ENCODE data around the gene MARCHF9. TPM values are rescaled to one million over a fixed set of nuclear protein-coding genes. Genes with fewer than 3 reads are reported as not detected.

MARCHF9 gene
- total RNA-seq, 1 donor from 2014 or later = 19.2 TPM

DNA sequence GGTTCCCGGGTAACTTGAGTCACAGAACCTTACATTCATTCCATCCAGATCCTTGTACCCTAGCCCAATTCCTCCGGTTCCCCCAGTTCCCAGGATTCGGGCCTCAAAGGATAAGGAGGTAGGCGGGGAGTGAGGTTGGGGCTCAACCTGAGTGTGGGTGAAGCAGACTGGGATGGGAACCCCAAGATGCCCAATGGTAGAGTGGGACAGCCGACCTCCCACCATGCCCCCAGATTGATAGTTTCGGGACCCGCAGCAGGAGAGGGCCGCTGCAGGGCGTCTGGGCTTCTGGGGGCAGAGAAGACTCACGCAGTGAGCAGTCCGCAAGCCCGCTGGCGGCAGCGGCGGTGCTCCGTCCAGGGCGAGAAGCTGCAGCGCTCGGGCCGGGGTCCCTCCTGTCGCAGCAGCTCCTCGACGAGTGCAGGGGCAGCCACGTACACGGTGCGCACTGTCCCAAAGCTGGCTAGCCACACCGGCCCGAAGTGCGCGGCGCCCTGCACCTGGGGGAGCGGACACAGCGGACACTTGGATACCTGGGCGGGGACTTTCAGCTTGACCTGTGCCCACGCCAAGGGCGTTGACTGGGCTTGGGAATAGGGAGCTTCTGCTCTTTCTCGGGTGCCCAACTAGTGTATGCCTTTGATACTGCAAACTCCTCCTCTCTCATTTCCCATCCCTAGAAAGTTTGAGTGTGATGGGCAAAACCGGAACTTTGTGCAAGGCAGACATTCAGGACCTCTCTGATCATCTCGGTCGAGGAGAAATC lies 11.0 kb downstream of the MARCHF9 start:
- no peak for DNase-seq (ENCODE audit: extremely low spot score, unreplicated experiment)
- TF ChIP-seq, protein P1, sequence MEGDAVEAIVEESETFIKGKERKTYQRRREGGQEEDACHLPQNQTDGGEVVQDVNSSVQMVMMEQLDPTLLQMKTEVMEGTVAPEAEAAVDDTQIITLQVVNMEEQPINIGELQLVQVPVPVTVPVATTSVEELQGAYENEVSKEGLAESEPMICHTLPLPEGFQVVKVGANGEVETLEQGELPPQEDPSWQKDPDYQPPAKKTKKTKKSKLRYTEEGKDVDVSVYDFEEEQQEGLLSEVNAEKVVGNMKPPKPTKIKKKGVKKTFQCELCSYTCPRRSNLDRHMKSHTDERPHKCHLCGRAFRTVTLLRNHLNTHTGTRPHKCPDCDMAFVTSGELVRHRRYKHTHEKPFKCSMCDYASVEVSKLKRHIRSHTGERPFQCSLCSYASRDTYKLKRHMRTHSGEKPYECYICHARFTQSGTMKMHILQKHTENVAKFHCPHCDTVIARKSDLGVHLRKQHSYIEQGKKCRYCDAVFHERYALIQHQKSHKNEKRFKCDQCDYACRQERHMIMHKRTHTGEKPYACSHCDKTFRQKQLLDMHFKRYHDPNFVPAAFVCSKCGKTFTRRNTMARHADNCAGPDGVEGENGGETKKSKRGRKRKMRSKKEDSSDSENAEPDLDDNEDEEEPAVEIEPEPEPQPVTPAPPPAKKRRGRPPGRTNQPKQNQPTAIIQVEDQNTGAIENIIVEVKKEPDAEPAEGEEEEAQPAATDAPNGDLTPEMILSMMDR (IDR thresholded peaks at IDR 0.05) = no peak
- Mint-ChIP-seq H3K36me3 (ENCODE audit: unreplicated experiment) (peaks cover 6% of the 10 kb centered on the region), H3K4me3 (ENCODE audit: unreplicated experiment) (peak overlapping the region; percentile 67), H3K9me3 (ENCODE audit: unreplicated experiment) (no peaks in the 10 kb centered on the region), H3K27ac (ENCODE audit: unreplicated experiment) (no peak overlapping the region), H3K27me3 (ENCODE audit: unreplicated experiment) (peaks cover 33% of the 10 kb centered on the region), H3K4me1 (ENCODE audit: unreplicated experiment) (peaks cover 21% of the 10 kb centered on the region)

DNA sequence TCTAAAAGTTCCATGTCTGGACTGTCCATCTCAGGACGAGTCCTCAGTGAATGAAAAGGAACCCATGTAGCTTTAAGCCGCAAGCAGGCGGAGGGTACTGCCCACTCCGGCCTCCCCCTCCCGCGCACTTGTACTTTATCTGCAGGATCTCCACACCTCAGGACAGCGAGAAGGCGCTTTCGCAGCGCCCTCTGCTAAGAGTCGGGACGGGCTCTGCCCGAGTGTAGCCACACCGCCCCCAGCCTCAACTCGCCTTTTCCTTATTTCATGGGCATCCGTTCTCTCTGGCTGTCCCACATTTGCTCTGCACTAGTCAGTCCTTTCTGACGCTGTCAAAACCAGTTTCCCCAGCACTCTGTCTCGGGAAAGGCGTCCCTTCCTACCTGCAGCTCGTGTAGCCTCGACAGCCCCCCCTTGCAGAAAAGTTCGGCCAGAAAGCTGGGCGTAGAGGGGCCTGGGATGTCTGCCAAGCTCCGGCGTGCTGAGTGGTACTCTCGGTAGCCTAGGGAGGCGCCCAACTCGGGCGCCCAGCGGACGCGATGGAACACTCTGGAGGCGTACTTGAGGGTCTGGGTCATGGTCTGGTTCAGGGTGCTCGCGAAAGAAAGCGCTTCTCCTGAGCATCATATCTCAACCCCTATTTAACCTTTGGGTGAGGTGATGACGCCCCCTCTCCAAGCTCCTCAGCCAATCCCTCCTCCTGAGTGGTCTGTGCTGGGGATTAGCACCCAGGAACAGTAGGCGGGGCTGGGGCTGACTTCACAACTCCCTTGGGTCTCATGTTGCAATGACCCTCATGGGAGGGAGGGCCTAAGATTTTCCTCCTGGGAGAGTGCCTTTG lies 11.8 kb downstream of the MARCHF9 start, which contains the start of gene CYP27B1:
CYP27B1 (minus strand) TSS at position 615 of the 841 bp plus-strand sequence; CDS start at position 578, 37 bp downstream.
- no peak for DNase-seq (ENCODE audit: extremely low spot score, unreplicated experiment)
- H3K9me3 Mint-ChIP-seq (ENCODE audit: unreplicated experiment) = no peaks in the 10 kb centered on the region
- TF ChIP-seq, protein P1 (IDR thresholded peaks at IDR 0.05) = no peak
- no peak within 1 kb of the TSS for H3K27ac Mint-ChIP-seq (ENCODE audit: unreplicated experiment)
- H3K27me3 Mint-ChIP-seq (ENCODE audit: unreplicated experiment) = peaks cover 33% of the 10 kb centered on the region
- H3K4me3 Mint-ChIP-seq (ENCODE audit: unreplicated experiment) = peak within 1 kb of the TSS; percentile 67
- peaks cover 6% of the 10 kb centered on the region for H3K36me3 Mint-ChIP-seq (ENCODE audit: unreplicated experiment)
- H3K4me1 Mint-ChIP-seq (ENCODE audit: unreplicated experiment) = peaks cover 25% of the 10 kb centered on the region

DNA sequence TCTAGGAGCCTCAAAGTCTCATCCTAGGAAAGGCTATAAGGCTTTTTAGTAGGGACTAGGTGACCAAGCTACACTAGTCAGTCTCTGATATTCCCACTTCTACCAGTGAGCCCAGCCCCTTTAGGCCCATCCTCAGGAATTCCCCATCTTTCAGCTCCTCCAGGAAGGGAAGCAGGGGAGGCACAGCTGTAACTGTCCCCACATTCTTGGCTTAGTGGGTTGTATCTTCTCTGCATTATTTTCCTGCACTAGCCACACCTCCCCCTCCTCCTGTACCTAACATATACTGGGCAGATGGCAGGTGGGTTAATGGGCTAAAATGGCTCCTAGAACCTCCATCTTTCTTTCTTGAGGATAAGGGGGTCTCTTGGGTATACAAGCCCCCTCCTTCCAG lies 12.4 kb downstream of the MARCHF9 start:
- H3K27me3 Mint-ChIP-seq (ENCODE audit: unreplicated experiment) = peaks cover 33% of the 10 kb centered on the region
- no peak for DNase-seq (ENCODE audit: extremely low spot score, unreplicated experiment)
- peaks cover 28% of the 10 kb centered on the region for H3K4me1 Mint-ChIP-seq (ENCODE audit: unreplicated experiment)
- peaks cover 6% of the 10 kb centered on the region for H3K36me3 Mint-ChIP-seq (ENCODE audit: unreplicated experiment)
- H3K9me3 Mint-ChIP-seq (ENCODE audit: unreplicated experiment) = no peaks in the 10 kb centered on the region
- no peak overlapping the region for H3K4me3 Mint-ChIP-seq (ENCODE audit: unreplicated experiment)
- no peak overlapping the region for H3K27ac Mint-ChIP-seq (ENCODE audit: unreplicated experiment)
- TF ChIP-seq, protein P1 (IDR thresholded peaks at IDR 0.05) = no peak

DNA sequence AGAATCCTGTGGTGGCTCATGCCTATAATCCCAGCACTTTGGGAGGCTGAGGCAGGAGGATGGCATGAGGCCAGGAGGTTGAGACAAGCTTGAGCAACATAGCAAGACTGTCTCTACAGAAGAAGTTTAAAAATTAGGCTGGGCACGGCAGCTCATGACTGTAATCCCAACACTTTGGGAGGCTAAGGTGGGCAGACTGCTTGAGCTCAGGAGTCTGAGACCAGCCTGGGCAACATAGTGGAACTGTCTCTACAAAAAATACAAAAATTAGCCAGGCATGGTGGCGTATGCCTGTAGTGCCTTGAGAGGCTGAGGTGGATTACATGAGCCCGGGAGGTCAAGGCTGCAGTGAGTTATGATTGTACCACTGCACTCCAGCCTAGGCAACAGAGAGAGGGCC lies 13.0 kb downstream of the MARCHF9 start:
- peaks cover 30% of the 10 kb centered on the region for H3K4me1 Mint-ChIP-seq (ENCODE audit: unreplicated experiment)
- H3K27me3 Mint-ChIP-seq (ENCODE audit: unreplicated experiment) = peaks cover 33% of the 10 kb centered on the region

More for the DNA sequence above, 13.0 kb downstream of the MARCHF9 start:
- H3K4me3 Mint-ChIP-seq (ENCODE audit: unreplicated experiment) = no peak overlapping the region
- DNase-seq (ENCODE audit: extremely low spot score, unreplicated experiment) = no peak
- no peaks in the 10 kb centered on the region for H3K9me3 Mint-ChIP-seq (ENCODE audit: unreplicated experiment)
- H3K27ac Mint-ChIP-seq (ENCODE audit: unreplicated experiment) = no peak overlapping the region
- peaks cover 6% of the 10 kb centered on the region for H3K36me3 Mint-ChIP-seq (ENCODE audit: unreplicated experiment)
- TF ChIP-seq, protein P1 (IDR thresholded peaks at IDR 0.05) = no peak
